SK-N-SH (cell line): Measurements from ENCODE around the gene SEPSECS.

Experiments used
- POLR2AphosphoS5 ChIP-seq: IDR thresholded peaks from 2 replicates; pipeline ENCODE4 v1.6.1; 2012; ENCODE audit warnings: low read depth, low read length
- RCOR1 ChIP-seq: fragments of 150-350 bp; IDR thresholded peaks from 2 replicates; pipeline ENCODE4 v1.6.1; 2017; ENCODE audit warnings: antibody characterized with exemption, low read length
- SIN3A ChIP-seq: IDR thresholded peaks from 2 replicates; pipeline ENCODE4 v1.6.1; 2012; ENCODE audit warnings: low read depth, mild to moderate bottlenecking, low read length, moderate library complexity, borderline replicate concordance
- SMC3 ChIP-seq: IDR thresholded peaks from 2 replicates; pipeline ENCODE4 v1.6.1; 2012; ENCODE audit warnings: low read depth, low read length, improper control_type of control experiment
- TF ChIP-seq, protein P1 (sequence below): IDR thresholded peaks from 2 replicates; pipeline ENCODE4 v1.6.1; 2012; ENCODE audit warnings: mild to moderate bottlenecking, low read depth, low read length, moderate library complexity
- TF ChIP-seq, protein P2 (sequence below): fragments of 200-600 bp; sonication (generic); IDR thresholded peaks from 2 replicates; pipeline ENCODE4 v1.6.1; 2017; ENCODE audit warnings: antibody characterized with exemption, mild to moderate bottlenecking, moderate library complexity
- TF ChIP-seq, protein P3 (sequence below): fragments of 150-350 bp; IDR thresholded peaks from 2 replicates; pipeline ENCODE4 v1.6.1; 2017; ENCODE audit warnings: antibody characterized with exemption, low read length, low read depth, borderline replicate concordance

DNA sequence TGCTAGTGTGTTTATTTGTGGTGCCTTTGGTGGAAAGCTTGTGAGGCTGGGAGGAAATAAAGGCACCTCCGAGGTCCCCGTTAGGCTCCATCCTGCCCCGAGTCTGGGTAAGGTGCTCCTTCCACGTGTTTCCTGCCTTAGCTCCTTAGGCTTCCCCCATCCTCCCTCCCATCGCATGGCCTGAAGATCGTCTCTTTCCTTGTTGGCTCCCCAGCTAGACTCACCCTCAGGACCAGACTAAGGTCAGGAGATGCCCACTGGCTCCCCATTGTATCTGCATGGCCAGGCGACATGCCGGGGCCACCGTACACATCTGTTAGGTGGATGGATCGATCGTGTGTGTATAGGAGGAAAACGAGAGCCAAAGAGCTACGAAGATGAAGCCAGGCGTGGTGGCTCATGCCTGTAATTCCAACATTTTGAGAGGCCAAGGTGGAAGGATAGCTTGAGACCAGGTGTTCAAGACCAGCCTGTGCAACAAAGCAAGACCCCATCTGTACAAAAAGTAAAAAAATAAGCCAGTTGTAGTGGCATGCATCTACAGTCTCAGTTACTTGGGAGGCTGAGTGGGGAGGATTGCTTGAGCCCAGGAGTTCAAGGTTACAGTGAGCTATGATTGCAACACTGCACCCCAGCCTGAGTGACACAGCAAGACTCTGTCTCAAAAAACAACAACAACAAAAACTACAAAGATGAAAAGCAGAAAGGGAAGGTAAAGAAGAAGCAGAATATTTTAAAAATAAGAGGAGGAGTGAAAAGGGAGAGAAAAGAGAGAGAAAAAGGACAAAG lies 53.7 kb downstream of the SEPSECS start:
- TF ChIP-seq SMC3 (no peak), SIN3A (no peak), POLR2AphosphoS5 (no peak), RCOR1 (no peak)
- TF ChIP-seq, protein P1, sequence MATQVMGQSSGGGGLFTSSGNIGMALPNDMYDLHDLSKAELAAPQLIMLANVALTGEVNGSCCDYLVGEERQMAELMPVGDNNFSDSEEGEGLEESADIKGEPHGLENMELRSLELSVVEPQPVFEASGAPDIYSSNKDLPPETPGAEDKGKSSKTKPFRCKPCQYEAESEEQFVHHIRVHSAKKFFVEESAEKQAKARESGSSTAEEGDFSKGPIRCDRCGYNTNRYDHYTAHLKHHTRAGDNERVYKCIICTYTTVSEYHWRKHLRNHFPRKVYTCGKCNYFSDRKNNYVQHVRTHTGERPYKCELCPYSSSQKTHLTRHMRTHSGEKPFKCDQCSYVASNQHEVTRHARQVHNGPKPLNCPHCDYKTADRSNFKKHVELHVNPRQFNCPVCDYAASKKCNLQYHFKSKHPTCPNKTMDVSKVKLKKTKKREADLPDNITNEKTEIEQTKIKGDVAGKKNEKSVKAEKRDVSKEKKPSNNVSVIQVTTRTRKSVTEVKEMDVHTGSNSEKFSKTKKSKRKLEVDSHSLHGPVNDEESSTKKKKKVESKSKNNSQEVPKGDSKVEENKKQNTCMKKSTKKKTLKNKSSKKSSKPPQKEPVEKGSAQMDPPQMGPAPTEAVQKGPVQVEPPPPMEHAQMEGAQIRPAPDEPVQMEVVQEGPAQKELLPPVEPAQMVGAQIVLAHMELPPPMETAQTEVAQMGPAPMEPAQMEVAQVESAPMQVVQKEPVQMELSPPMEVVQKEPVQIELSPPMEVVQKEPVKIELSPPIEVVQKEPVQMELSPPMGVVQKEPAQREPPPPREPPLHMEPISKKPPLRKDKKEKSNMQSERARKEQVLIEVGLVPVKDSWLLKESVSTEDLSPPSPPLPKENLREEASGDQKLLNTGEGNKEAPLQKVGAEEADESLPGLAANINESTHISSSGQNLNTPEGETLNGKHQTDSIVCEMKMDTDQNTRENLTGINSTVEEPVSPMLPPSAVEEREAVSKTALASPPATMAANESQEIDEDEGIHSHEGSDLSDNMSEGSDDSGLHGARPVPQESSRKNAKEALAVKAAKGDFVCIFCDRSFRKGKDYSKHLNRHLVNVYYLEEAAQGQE: no peak
- TF ChIP-seq, protein P2, sequence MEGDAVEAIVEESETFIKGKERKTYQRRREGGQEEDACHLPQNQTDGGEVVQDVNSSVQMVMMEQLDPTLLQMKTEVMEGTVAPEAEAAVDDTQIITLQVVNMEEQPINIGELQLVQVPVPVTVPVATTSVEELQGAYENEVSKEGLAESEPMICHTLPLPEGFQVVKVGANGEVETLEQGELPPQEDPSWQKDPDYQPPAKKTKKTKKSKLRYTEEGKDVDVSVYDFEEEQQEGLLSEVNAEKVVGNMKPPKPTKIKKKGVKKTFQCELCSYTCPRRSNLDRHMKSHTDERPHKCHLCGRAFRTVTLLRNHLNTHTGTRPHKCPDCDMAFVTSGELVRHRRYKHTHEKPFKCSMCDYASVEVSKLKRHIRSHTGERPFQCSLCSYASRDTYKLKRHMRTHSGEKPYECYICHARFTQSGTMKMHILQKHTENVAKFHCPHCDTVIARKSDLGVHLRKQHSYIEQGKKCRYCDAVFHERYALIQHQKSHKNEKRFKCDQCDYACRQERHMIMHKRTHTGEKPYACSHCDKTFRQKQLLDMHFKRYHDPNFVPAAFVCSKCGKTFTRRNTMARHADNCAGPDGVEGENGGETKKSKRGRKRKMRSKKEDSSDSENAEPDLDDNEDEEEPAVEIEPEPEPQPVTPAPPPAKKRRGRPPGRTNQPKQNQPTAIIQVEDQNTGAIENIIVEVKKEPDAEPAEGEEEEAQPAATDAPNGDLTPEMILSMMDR: no peak
- TF ChIP-seq, protein P3, sequence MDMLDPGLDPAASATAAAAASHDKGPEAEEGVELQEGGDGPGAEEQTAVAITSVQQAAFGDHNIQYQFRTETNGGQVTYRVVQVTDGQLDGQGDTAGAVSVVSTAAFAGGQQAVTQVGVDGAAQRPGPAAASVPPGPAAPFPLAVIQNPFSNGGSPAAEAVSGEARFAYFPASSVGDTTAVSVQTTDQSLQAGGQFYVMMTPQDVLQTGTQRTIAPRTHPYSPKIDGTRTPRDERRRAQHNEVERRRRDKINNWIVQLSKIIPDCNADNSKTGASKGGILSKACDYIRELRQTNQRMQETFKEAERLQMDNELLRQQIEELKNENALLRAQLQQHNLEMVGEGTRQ: no peak
